Neural crest cell (in vitro differentiated cells): ENCODE results near the gene INTS12. TPM values are rescaled to one million over a fixed set of nuclear protein-coding genes. Genes with fewer than 3 reads are reported as not detected.

Source experiments
- DNase-seq: peaks from one replicate; pipeline ENCODE4 v3.0.0; 2021; ENCODE audit warnings: low read depth, mixed read lengths, low spot score
- H3K27ac Mint-ChIP-seq: one replicate; pipeline ENCODE4 v1.8.0; 2021; ENCODE audit warnings: mild to moderate bottlenecking, mixed read lengths; ENCODE audit not compliant: unreplicated experiment
- H3K27me3 Mint-ChIP-seq: 2 replicates; pipeline ENCODE4 v1.8.0; 2021; ENCODE audit warnings: low read depth, mild to moderate bottlenecking, mixed read lengths
- H3K36me3 Mint-ChIP-seq: 2 replicates; pipeline ENCODE4 v1.8.0; 2021; ENCODE audit warnings: low read depth, mild to moderate bottlenecking, mixed read lengths
- H3K4me1 Mint-ChIP-seq: 2 replicates; pipeline ENCODE4 v1.8.0; 2021; ENCODE audit warnings: mixed read lengths
- H3K4me3 Mint-ChIP-seq: one replicate; pipeline ENCODE4 v1.8.0; 2021; ENCODE audit warnings: mild to moderate bottlenecking, mixed read lengths
- H3K9me3 Mint-ChIP-seq: 2 replicates; pipeline ENCODE4 v1.8.0; 2021; ENCODE audit warnings: mixed read lengths
- total RNA-seq: library from RNA; stranded (reverse); gene quantifications from 2 replicates; pipeline ENCODE4 v1.2.1, GENCODE V29; 2021
- TF ChIP-seq, protein P1 (sequence below): fragments of 200-600 bp; sonication (generic); conservative IDR thresholded peaks from 2 replicates; pipeline ENCODE4 v1.5.0; 2021; ENCODE audit warnings: antibody characterized with exemption, mild to moderate bottlenecking

INTS12 gene
- total RNA-seq, 1 donor from 2014 or later, result 21.2 TPM

DNA sequence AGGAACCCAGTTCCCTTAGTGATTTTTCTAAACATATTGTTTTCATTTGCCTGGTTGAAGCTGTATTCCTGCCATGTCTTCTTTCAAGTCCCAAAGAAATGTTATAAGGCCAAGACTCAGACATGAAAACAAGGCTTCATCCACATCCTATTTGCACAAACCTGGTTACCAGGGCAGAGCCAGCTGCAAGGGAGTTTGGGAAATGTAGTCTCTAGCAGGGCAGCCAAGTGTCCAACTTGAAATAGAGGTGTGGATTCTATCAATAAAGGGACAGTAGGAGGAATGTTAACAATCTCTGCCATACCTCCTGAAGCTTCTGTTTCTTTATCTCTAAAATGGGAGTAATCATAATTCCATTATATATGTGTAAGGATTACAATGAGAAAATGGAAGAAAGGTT, 56.6 kb downstream of the INTS12 start:
- TF ChIP-seq, protein P1, sequence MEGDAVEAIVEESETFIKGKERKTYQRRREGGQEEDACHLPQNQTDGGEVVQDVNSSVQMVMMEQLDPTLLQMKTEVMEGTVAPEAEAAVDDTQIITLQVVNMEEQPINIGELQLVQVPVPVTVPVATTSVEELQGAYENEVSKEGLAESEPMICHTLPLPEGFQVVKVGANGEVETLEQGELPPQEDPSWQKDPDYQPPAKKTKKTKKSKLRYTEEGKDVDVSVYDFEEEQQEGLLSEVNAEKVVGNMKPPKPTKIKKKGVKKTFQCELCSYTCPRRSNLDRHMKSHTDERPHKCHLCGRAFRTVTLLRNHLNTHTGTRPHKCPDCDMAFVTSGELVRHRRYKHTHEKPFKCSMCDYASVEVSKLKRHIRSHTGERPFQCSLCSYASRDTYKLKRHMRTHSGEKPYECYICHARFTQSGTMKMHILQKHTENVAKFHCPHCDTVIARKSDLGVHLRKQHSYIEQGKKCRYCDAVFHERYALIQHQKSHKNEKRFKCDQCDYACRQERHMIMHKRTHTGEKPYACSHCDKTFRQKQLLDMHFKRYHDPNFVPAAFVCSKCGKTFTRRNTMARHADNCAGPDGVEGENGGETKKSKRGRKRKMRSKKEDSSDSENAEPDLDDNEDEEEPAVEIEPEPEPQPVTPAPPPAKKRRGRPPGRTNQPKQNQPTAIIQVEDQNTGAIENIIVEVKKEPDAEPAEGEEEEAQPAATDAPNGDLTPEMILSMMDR, result no peak
- no peaks in the 10 kb centered on the region for H3K4me1 Mint-ChIP-seq
- H3K27me3 Mint-ChIP-seq, result peaks cover 73% of the 10 kb centered on the region
- H3K27ac Mint-ChIP-seq, result no peak overlapping the region
- DNase-seq, result no peak
- H3K36me3 Mint-ChIP-seq, result no peaks in the 10 kb centered on the region
- H3K4me3 Mint-ChIP-seq, result no peak overlapping the region
- no peaks in the 10 kb centered on the region for H3K9me3 Mint-ChIP-seq

DNA sequence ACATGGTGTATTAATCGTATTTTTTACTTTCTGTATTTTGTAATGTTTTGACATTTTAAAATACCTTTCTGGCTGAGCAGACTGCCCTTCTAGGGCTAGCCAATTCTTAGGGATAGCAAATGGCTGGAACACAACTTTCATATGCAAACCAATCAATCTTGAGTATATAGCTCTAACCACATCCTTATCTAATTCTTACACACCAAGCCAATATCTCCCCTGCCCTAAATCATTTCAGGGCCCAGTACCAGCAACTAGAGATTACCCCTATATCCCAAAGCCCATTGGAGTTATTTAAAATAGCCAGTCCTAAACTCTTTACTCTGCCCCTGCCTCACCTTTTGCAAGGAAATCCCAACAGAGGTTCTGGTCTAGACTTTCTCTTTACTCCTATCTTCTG, 58.3 kb downstream of the INTS12 start:
- Mint-ChIP-seq H3K27ac (no peak overlapping the region), H3K4me3 (no peak overlapping the region), H3K4me1 (no peaks in the 10 kb centered on the region), H3K9me3 (no peaks in the 10 kb centered on the region), H3K36me3 (no peaks in the 10 kb centered on the region), H3K27me3 (peaks cover 68% of the 10 kb centered on the region)
- DNase-seq, result no peak
- TF ChIP-seq, protein P1, result no peak

DNA sequence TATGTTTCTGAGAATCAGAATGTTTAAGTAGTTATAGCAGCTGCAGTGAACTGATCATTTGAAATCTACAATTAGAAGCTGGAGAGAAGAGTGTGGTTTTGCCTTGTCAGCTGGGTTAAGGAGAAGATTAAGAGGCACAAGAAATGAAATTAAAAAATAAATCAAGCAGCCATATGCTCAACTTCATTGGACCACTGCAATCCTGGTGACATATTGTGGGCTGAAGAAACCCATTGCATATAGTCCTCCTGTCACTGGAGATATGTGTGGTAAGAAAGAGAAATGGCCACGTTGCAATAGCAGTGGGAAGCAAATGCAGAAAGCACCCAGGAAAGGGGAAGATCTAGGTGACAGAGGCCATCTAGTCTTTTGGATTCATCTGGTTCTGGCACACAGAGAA, 63.0 kb downstream of the INTS12 start:
- no peaks in the 10 kb centered on the region for H3K36me3 Mint-ChIP-seq
- peaks cover 60% of the 10 kb centered on the region for H3K27me3 Mint-ChIP-seq
- H3K27ac Mint-ChIP-seq, result no peak overlapping the region
- H3K9me3 Mint-ChIP-seq, result no peaks in the 10 kb centered on the region
- TF ChIP-seq, protein P1, result no peak
- H3K4me3 Mint-ChIP-seq, result no peak overlapping the region
- no peaks in the 10 kb centered on the region for H3K4me1 Mint-ChIP-seq
- DNase-seq, result no peak

DNA sequence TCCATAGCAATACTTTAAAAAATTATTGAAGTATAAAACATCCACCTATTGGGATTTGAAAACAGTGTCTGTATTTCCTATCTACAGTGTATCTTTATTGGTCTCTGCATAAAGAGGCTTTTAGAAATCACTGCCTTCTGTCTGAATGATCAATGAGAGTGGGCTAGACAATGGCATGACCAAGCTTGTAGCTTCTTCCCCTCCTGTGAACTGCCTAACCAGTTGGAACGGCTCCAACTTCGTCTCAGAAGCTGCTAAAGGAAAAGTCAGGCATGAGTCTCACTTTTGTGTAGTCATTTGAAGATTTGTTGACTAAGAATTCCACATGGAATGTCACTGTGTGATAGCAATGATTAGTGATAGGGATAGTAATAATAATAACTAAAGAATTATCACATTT, 64.2 kb downstream of the INTS12 start:
- Mint-ChIP-seq H3K4me3 (no peak overlapping the region), H3K27ac (no peak overlapping the region), H3K27me3 (peaks cover 56% of the 10 kb centered on the region), H3K36me3 (peaks cover 6% of the 10 kb centered on the region), H3K9me3 (no peaks in the 10 kb centered on the region), H3K4me1 (no peaks in the 10 kb centered on the region)
- TF ChIP-seq, protein P1, result no peak
- DNase-seq, result no peak

DNA sequence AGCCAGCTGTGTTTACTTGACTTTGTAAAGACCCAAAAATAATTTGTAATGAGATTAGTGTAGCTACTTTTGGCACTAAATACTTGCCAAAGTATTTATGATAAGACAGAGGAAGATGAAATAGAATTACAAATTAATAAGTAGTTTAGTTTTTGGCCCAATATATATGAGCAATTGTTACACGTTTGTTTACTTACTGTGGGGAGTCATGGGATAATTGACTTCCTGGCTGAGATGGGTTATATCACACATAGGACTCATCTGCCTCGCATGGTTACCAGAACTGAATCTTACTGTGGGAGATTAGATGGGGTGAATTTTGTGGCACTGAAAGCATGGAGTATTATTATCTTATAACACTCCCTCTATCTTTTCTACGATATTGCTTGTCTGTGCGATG, 66.6 kb downstream of the INTS12 start:
- peaks cover 42% of the 10 kb centered on the region for H3K27me3 Mint-ChIP-seq
- DNase-seq, result no peak
- H3K9me3 Mint-ChIP-seq, result no peaks in the 10 kb centered on the region
- no peak overlapping the region for H3K27ac Mint-ChIP-seq
- H3K36me3 Mint-ChIP-seq, result peaks cover 6% of the 10 kb centered on the region
- peaks cover 10% of the 10 kb centered on the region for H3K4me1 Mint-ChIP-seq
- no peak overlapping the region for H3K4me3 Mint-ChIP-seq
- TF ChIP-seq, protein P1, result no peak
